Measurements from ENCODE around the gene KCTD16. TPM values are rescaled to one million over a fixed set of nuclear protein-coding genes. Genes with fewer than 3 reads are reported as not detected.

Gene KCTD16
- total RNA-seq, 1 experiment from 2014 or later = 0.64 TPM

GRCh38 chr5:144404672-144405071 is 234.0 kb downstream of the KCTD16 start:
- Histone ChIP-seq H3K27me3 (ENCODE audit: insufficient read depth, low read length) (peaks cover 16% of the 10 kb centered on the region; the same call in 1 of the 2 replicates), H3K9me2 (ENCODE audit: insufficient read depth) (no peaks in the 10 kb centered on the region), H3K9ac (ENCODE audit: low read length) (no peak overlapping the region), H3K4me3 (replicated peaks in 1 of 2; ENCODE audit: low read depth in 1 of 2, low read length in 2 of 2) (no peak overlapping the region), H3K36me3 (ENCODE audit: control insufficient read depth in 1 of 2, insufficient read depth in 2 of 2, low read length in 2 of 2) (no peaks in the 10 kb centered on the region), H3K4me2 (ENCODE audit: low read length) (no peak overlapping the region), H4K20me1 (ENCODE audit: insufficient read depth) (no peaks in the 10 kb centered on the region; the same call in 1 of the 2 replicates), H3K9me3 (ENCODE audit: control insufficient read depth in 1 of 2, insufficient read depth in 1 of 2, low read depth in 1 of 2, low read length in 2 of 2) (no peaks in the 10 kb centered on the region), H3K27ac (ENCODE audit: low read depth, low read length) (no peak overlapping the region), H3K4me1 (ENCODE audit: control insufficient read depth in 1 of 2, insufficient read depth in 2 of 2, low read length in 2 of 2) (no peaks in the 10 kb centered on the region), H3K79me2 (ENCODE audit: insufficient read depth, low read length) (no peaks in the 10 kb centered on the region), H2AFZ (ENCODE audit: low read depth, low read length, poor library complexity, severe bottlenecking) (no peak overlapping the region)
- intact Hi-C loops (cut with micrococcal nuclease) = no loop called here
- ATAC-seq = no peak
- no peak for DNase-seq (ENCODE audit: low read depth, low spot score)
- ChIA-PET CTCF (no interaction called here), RAD21 (ENCODE audit: low non-redundant PET in 1 of 2, low total read pairs in 2 of 2, uncharacterized antibody in 2 of 2, unreplicated experiment in 2 of 2) (no interaction called here), POLR2A (no interaction called here)
- no TSS peak for BruUV-seq (replicated peaks)
- TF ChIP-seq RAD21 (IDR thresholded peaks at IDR 0.05; ENCODE audit: low read depth) = no peak
- TF ChIP-seq SRF (IDR thresholded peaks at IDR 0.05; ENCODE audit: low read depth) = no peak
- no peak for TF ChIP-seq POLR2A (IDR thresholded peaks at IDR 0.05; ENCODE audit: borderline replicate concordance, extremely low read depth, insufficient read depth, insufficient read length)

DNA sequence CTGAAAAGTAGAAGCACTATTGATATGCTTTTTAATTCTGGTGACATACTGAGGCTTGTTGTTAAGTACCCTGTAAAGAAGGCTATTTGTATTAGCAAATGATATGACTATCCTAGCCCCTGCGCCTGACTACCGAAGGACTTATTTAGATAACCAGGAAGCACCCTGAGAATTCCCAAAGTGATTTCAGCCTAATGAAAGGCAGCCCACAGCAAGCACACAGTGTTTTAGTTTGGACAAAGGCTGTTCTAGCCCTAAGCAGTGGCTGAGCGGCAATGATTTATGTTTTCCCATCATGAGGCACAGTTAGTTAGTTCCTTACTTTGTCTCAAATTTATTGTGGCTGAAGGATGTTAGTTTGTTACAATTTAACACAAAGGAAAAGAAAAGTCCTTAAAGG is 235.3 kb downstream of the KCTD16 start:
- TF ChIP-seq FOSL1 (IDR thresholded peaks at IDR 0.05; ENCODE audit: low read depth) (no peak), EZH2 (IDR thresholded peaks at IDR 0.05) (no peak), JUND (IDR thresholded peaks at IDR 0.05) (no peak), SIN3A (IDR thresholded peaks at IDR 0.05; ENCODE audit: low read depth) (no peak), TCF7L2 (IDR thresholded peaks at IDR 0.05; ENCODE audit: borderline replicate concordance, extremely low read depth, insufficient read depth, insufficient read length) (no peak), ZNF274 (IDR thresholded peaks at IDR 0.05; ENCODE audit: low read depth, low read length) (no peak), POLR2AphosphoS5 (IDR thresholded peaks at IDR 0.05; ENCODE audit: low read depth, low read length) (no peak), EGR1 (IDR thresholded peaks at IDR 0.05; ENCODE audit: low read depth) (no peak), CEBPB (IDR thresholded peaks at IDR 0.05; ENCODE audit: low read depth) (no peak), ZFX (IDR thresholded peaks at IDR 0.05) (no peak), ELF1 (IDR thresholded peaks at IDR 0.05; ENCODE audit: borderline replicate concordance, low read depth) (no peak), CBX3 (IDR thresholded peaks at IDR 0.05; ENCODE audit: low read depth) (no peak), REST (IDR thresholded peaks at IDR 0.05; ENCODE audit: low read depth) (no peak)
- TF ChIP-seq, protein P1, sequence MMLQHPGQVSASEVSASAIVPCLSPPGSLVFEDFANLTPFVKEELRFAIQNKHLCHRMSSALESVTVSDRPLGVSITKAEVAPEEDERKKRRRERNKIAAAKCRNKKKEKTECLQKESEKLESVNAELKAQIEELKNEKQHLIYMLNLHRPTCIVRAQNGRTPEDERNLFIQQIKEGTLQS (IDR thresholded peaks at IDR 0.05) = no peak
- TF ChIP-seq, protein P2, sequence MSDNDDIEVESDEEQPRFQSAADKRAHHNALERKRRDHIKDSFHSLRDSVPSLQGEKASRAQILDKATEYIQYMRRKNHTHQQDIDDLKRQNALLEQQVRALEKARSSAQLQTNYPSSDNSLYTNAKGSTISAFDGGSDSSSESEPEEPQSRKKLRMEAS (IDR thresholded peaks at IDR 0.05) = no peak
- no peak overlapping the region for H3K27ac ChIP-seq (ENCODE audit: low read depth, low read length)
- no peaks in the 10 kb centered on the region for H3K79me2 ChIP-seq (ENCODE audit: insufficient read depth, low read length)
- peaks cover 16% of the 10 kb centered on the region; the same call in 1 of the 2 replicates for H3K27me3 ChIP-seq (ENCODE audit: insufficient read depth, low read length)
- no peaks in the 10 kb centered on the region for H3K9me2 ChIP-seq (ENCODE audit: insufficient read depth)
- intact Hi-C loops (cut with micrococcal nuclease) = no loop called here
- ChIA-PET RAD21 (ENCODE audit: low non-redundant PET in 1 of 2, low total read pairs in 2 of 2, uncharacterized antibody in 2 of 2, unreplicated experiment in 2 of 2) (no interaction called here), CTCF (no interaction called here), POLR2A (no interaction called here)
- H3K9me3 ChIP-seq (ENCODE audit: control insufficient read depth in 1 of 2, insufficient read depth in 1 of 2, low read depth in 1 of 2, low read length in 2 of 2) = no peaks in the 10 kb centered on the region
- no TSS peak for BruUV-seq (replicated peaks)
- no peak overlapping the region for H3K4me3 ChIP-seq (replicated peaks in 1 of 2; ENCODE audit: low read depth in 1 of 2, low read length in 2 of 2)
- H4K20me1 ChIP-seq (ENCODE audit: insufficient read depth) = no peaks in the 10 kb centered on the region
- ATAC-seq = no peak
- H3K4me2 ChIP-seq (ENCODE audit: low read length) = no peak overlapping the region
- no peak overlapping the region for H2AFZ ChIP-seq (ENCODE audit: low read depth, low read length, poor library complexity, severe bottlenecking)
- no peak overlapping the region for H3K9ac ChIP-seq (ENCODE audit: low read length)
- H3K4me1 ChIP-seq (ENCODE audit: control insufficient read depth in 1 of 2, insufficient read depth in 2 of 2, low read length in 2 of 2) = no peaks in the 10 kb centered on the region
- no peak for DNase-seq (ENCODE audit: low read depth, low spot score)
- H3K36me3 ChIP-seq (ENCODE audit: control insufficient read depth in 1 of 2, insufficient read depth in 2 of 2, low read length in 2 of 2) = no peaks in the 10 kb centered on the region

Measured in HCT116 (cell line).